ENCODE results near the gene TCF3. TPM values are rescaled to one million over a fixed set of nuclear protein-coding genes. Genes with fewer than 3 reads are reported as not detected.

Gene TCF3
- total RNA-seq, 2 experiments from 2014 or later, result 518 to 811 TPM

DNA sequence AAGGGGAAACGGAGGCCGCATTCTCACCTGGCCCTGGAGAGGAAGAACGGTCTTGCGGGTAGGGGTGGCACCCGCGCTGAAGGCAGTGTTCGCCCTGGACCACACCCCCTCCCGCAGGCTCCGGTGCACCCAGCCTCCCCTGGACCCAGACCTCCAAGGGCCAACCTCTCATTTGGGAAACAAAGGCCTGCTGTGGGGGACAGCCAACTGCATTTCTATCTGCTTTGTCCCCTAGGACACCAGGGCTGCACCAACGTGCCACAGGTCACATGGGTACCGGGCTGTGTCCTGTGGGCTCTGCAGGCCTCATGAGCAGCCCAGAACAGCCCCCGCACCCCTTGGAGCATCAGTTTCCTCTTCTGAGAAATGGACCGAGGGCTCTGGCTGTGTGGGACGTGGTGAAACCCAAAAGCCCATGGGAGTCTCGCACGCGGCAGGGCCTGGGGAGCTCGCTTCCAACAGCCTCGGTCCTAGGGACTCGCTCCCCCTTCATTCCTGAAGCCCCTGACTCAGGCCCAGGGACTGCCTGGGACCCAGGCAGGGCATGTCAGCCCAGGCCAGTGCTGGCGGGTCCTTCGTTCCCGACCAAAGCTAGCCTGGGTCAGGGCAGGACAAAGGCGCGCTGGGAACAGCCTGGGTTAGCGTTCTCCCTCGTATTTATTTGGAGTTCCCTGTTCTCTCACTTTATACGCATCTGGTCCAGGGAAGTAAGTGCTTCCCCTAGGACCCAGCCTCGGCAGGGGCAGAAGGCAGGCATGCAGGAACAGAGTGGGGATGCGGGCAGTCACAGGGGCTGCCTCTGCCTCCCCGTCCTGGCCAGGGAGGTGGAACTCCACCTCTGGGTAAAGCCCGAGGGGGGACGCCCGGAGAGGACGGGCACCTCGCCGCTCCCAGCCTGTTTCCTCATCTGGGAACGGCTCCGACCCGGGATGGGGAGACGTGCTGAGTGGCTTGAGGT lies 4.6 kb downstream of the TCF3 start:
- no TSS peak for BruUV-seq (replicated peaks)
- TF ChIP-seq, protein P1, sequence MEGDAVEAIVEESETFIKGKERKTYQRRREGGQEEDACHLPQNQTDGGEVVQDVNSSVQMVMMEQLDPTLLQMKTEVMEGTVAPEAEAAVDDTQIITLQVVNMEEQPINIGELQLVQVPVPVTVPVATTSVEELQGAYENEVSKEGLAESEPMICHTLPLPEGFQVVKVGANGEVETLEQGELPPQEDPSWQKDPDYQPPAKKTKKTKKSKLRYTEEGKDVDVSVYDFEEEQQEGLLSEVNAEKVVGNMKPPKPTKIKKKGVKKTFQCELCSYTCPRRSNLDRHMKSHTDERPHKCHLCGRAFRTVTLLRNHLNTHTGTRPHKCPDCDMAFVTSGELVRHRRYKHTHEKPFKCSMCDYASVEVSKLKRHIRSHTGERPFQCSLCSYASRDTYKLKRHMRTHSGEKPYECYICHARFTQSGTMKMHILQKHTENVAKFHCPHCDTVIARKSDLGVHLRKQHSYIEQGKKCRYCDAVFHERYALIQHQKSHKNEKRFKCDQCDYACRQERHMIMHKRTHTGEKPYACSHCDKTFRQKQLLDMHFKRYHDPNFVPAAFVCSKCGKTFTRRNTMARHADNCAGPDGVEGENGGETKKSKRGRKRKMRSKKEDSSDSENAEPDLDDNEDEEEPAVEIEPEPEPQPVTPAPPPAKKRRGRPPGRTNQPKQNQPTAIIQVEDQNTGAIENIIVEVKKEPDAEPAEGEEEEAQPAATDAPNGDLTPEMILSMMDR (conservative IDR thresholded peaks at IDR 0.05; ENCODE audit: low read length), result no peak
- TF ChIP-seq EZH2phosphoT487 (IDR thresholded peaks at IDR 0.05; ENCODE audit: borderline replicate concordance, low read depth, low read length), result no peak
- Histone ChIP-seq H4K20me1 (ENCODE audit: insufficient read depth, low read length) (no peaks in the 10 kb centered on the region; the same call in 1 of the 2 replicates), H3K79me2 (ENCODE audit: insufficient read depth, low read depth, low read length) (peaks cover 83% of the 10 kb centered on the region), H2AFZ (ENCODE audit: low read length) (no peak overlapping the region), H3K4me2 (ENCODE audit: low read length) (peak overlapping the region; percentile 93), H3K4me3 (ENCODE audit: low read depth, low read length, poor library complexity, severe bottlenecking) (peak overlapping the region; percentile 94), H3K9me2 (ENCODE audit: insufficient read depth, low read length) (no peaks in the 10 kb centered on the region), H3K36me3 (ENCODE audit: insufficient read depth, low read length) (peaks cover 88% of the 10 kb centered on the region), H3K27ac (ENCODE audit: low read depth, low read length, poor library complexity, severe bottlenecking) (peak overlapping the region; percentile 98), H3K9me3 (ENCODE audit: low read length) (no peaks in the 10 kb centered on the region), H3K4me1 (ENCODE audit: insufficient read depth, low read length, poor library complexity, severe bottlenecking) (peaks cover 55% of the 10 kb centered on the region)
- peak; percentile 46 for DNase-seq (ENCODE audit: low spot score)
- ChIA-PET CTCF (ENCODE audit: unreplicated experiment) (interaction anchor here (0.5 kb wide), 1 partner anchor 216 kb away, joined by 7 read pairs; no protein-coding TSS in a partner anchor), POLR2A (interaction anchor here (0.5 to 0.7 kb wide), 2 partner anchors 19 to 42 kb away, joined by 3 read pairs; no protein-coding TSS in a partner anchor)
- intact Hi-C loops (cut with micrococcal nuclease; ENCODE audit: unreplicated experiment), result loop anchor here (1.0 to 5.0 kb wide), 3 partner anchors 20 to 380 kb away; partner anchors contain the start of gene CIRBP

- no peak overlapping the region for H2AFZ ChIP-seq (ENCODE audit: low read length)
- peak; percentile 43 for DNase-seq (ENCODE audit: low spot score)
- CTCF ChIA-PET (ENCODE audit: unreplicated experiment), result no interaction called here
- H3K4me3 ChIP-seq (ENCODE audit: low read depth, low read length, poor library complexity, severe bottlenecking), result peak overlapping the region; percentile 94
- H3K4me2 ChIP-seq (ENCODE audit: low read length), result peak overlapping the region; percentile 93
- POLR2A ChIA-PET, result no interaction called here
- H3K9me3 ChIP-seq (ENCODE audit: low read length), result no peaks in the 10 kb centered on the region
- H3K4me1 ChIP-seq (ENCODE audit: insufficient read depth, low read length, poor library complexity, severe bottlenecking), result peaks cover 55% of the 10 kb centered on the region
- TF ChIP-seq EZH2phosphoT487 (IDR thresholded peaks at IDR 0.05; ENCODE audit: borderline replicate concordance, low read depth, low read length), result no peak
- TF ChIP-seq, protein P1 (conservative IDR thresholded peaks at IDR 0.05; ENCODE audit: low read length), result no peak
- H3K36me3 ChIP-seq (ENCODE audit: insufficient read depth, low read length), result peaks cover 96% of the 10 kb centered on the region
- no TSS peak for BruUV-seq (replicated peaks)
- H3K9me2 ChIP-seq (ENCODE audit: insufficient read depth, low read length), result no peaks in the 10 kb centered on the region
- H3K79me2 ChIP-seq (ENCODE audit: insufficient read depth, low read depth, low read length), result peaks cover 90% of the 10 kb centered on the region
- H4K20me1 ChIP-seq (ENCODE audit: insufficient read depth, low read length), result no peaks in the 10 kb centered on the region; the same call in 1 of the 2 replicates
- intact Hi-C loops (cut with micrococcal nuclease; ENCODE audit: unreplicated experiment), result loop anchor here (5.0 kb wide), 1 partner anchor 380 kb away; the partner anchor contains the start of gene CIRBP
- H3K27ac ChIP-seq (ENCODE audit: low read depth, low read length, poor library complexity, severe bottlenecking), result peak overlapping the region; percentile 98
These were observed 5.6 kb downstream of the TCF3 start for GRCh38 chr19:1646659-1647453.
